Heart left ventricle (tissue), 13 donors: ENCODE results near the gene LRBA.

Source experiments
- POLR2A ChIP-seq, 2 donors: fragments of 450-650 bp; IDR thresholded peaks; one replicate each; pipeline ENCODE4 v1.6.1; 2017; ENCODE audit warnings: antibody characterized with exemption in 2 of 2, mild to moderate bottlenecking in 2 of 2, moderate library complexity in 2 of 2
- TF ChIP-seq, protein P1 (sequence below), 12 donors: fragments of 200-600 bp; sonication (generic) in 4 of 12; IDR thresholded peaks; one replicate each; pipeline versions ENCODE4 v1.5.0 to v1.8.0; 2018 to 2022; ENCODE audit warnings: antibody characterized with exemption in 12 of 12, mild to moderate bottlenecking in 5 of 12
- donor health status: ischemic (EF 13 %, LVEDD 7.1; RV severe dilation, severe dysfunction).
- donor health status: DM: no; HTN: yes; CAD: no.
- donor health status: DM: no; HTN: no; CAD: no.
- donor health status: ischemic (EF 25% LVEDD 6.9; RV normal size, moderate dysfunction).
- donor health status: ischemic (EF 25% LVEDD 5.7; RV mildly dilated, moderate dysfunction).
- donor health status: ischemic (EF 35%, LVEDD 5.7; RV mildly dilated, moderate dysfunction).
- donor health status: nonischemic (EF 11% LVEDD 7.7; RV severe dilation, severe dysfunction).
- donor health status: DM: yes; HTN: yes; CAD: no.
- donor health status: PGD.
- donor health status: ischemic (EF 29% LVEDD 5.4; RV normal size, mild dysfunction).
- donor health status: nonischemic (EF 23%, LVEDD 6.1; RV moderate dilation, normal function).

GRCh38 chr4:150577796-150578195, 437.3 kb downstream of the LRBA start:
- TF ChIP-seq, protein P1, sequence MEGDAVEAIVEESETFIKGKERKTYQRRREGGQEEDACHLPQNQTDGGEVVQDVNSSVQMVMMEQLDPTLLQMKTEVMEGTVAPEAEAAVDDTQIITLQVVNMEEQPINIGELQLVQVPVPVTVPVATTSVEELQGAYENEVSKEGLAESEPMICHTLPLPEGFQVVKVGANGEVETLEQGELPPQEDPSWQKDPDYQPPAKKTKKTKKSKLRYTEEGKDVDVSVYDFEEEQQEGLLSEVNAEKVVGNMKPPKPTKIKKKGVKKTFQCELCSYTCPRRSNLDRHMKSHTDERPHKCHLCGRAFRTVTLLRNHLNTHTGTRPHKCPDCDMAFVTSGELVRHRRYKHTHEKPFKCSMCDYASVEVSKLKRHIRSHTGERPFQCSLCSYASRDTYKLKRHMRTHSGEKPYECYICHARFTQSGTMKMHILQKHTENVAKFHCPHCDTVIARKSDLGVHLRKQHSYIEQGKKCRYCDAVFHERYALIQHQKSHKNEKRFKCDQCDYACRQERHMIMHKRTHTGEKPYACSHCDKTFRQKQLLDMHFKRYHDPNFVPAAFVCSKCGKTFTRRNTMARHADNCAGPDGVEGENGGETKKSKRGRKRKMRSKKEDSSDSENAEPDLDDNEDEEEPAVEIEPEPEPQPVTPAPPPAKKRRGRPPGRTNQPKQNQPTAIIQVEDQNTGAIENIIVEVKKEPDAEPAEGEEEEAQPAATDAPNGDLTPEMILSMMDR (IDR thresholded peaks at IDR 0.05) = no peak
- no peak for TF ChIP-seq POLR2A (IDR thresholded peaks at IDR 0.05)
